GM12878 (cell line): ENCODE measurements around the gene TP53RK. TPM values are rescaled to one million over a fixed set of nuclear protein-coding genes. Genes with fewer than 3 reads are reported as not detected.

Experiments used
- ATAC-seq: fragments of 200-7000 bp; cut with Tn5 transposase; 3 replicates; pipeline ENCODE4 v1.9.1; 2020; ENCODE audit warnings: mild to moderate bottlenecking, moderate library complexity
- BruUV-seq: library from RNA; stranded (reverse); fragments of 400-500 nt; replicated peaks from 2 replicates; lab custom pipeline; 2021; lab: Mats Ljungman, UMichigan
- CTCF ChIA-PET: fragments of 300-600 bp; sonication (Branson Sonifier 250); formaldehyde crosslinking; extraction: SDS; loops from one replicate; lab custom pipeline; 2021; ENCODE audit warnings: inconsistent platforms; lab: Yijun Ruan, JAX
- POLR2A ChIA-PET: fragments of 350-600 bp; formaldehyde crosslinking; extraction: SDS; loops from one replicate; lab custom pipeline; 2021; ENCODE audit warnings: inconsistent platforms; lab: Charles Lee
- RAD21 ChIA-PET: fragments of 300-600 bp; sonication (Branson Sonifier 250); formaldehyde crosslinking; loops from one replicate; lab custom pipeline; 2023; ENCODE audit warnings: antibody characterized with exemption; ENCODE audit not compliant: unreplicated experiment; lab: Charles Lee
- SMC1A ChIA-PET: fragments of 300-600 bp; sonication (Branson Sonifier 250); formaldehyde crosslinking; loops from one replicate; lab custom pipeline; 2023; ENCODE audit not compliant: unreplicated experiment, uncharacterized antibody; lab: Charles Lee
- DNase-seq: peaks from one replicate; pipeline ENCODE4 v3.0.0-alpha.2; 2011; ENCODE audit warnings: low read depth, low spot score
- FAIRE-seq: peaks from 3 replicates; lab custom pipeline; 2011; peaks lifted over from hg19 to GRCh38; lab: Jason Lieb, UNC
- H2AFZ ChIP-seq: 2 replicates; pipeline ENCODE4 v1.6.0; 2011; ENCODE audit warnings: low read depth, low read length, control low read depth; ENCODE audit not compliant: control insufficient read depth
- H3K27ac ChIP-seq: 2 replicates; pipeline ENCODE4 v1.5.1; 2011; ENCODE audit warnings: control low read depth; ENCODE audit not compliant: control insufficient read depth, insufficient read depth
- H3K27me3 ChIP-seq, 2 experiments: replicated peaks in 1 of 2; 2 replicates each; pipeline versions ENCODE4 v1.6.0 to v1.6.1; 2011; ENCODE audit warnings: low read length in 1 of 2; ENCODE audit not compliant: control insufficient read depth in 2 of 2, insufficient read depth in 2 of 2
- H3K36me3 ChIP-seq, 2 experiments: 2 replicates each; pipeline ENCODE4 v1.5.1; 2011; ENCODE audit warnings: low read length in 1 of 2; ENCODE audit not compliant: control insufficient read depth in 2 of 2, insufficient read depth in 2 of 2
- H3K4me1 ChIP-seq: 2 replicates; pipeline ENCODE4 v1.6.1; 2011; ENCODE audit warnings: mild to moderate bottlenecking, low read length, moderate library complexity, mixed read lengths; ENCODE audit not compliant: control insufficient read depth, insufficient read depth
- H3K4me2 ChIP-seq: 2 replicates; pipeline ENCODE4 v1.6.0; 2011; ENCODE audit warnings: control low read depth; ENCODE audit not compliant: control insufficient read depth, insufficient read depth
- H3K4me3 ChIP-seq: fragments of 200-600 bp; sonication (generic); 2 replicates; pipeline ENCODE4 v1.5.1; 2016
- H3K79me2 ChIP-seq: 2 replicates; pipeline ENCODE4 v1.6.0; 2011; ENCODE audit warnings: low read length; ENCODE audit not compliant: control insufficient read depth, insufficient read depth
- H3K9ac ChIP-seq: 2 replicates; pipeline ENCODE4 v1.8.0; 2011; ENCODE audit warnings: low read length, control low read depth, mixed read lengths; ENCODE audit not compliant: control insufficient read depth, insufficient read depth
- H3K9me3 ChIP-seq: replicated peaks from 3 replicates; pipeline ENCODE4 v1.5.1; 2011; ENCODE audit warnings: mild to moderate bottlenecking, low read length; ENCODE audit not compliant: control insufficient read depth, insufficient read depth
- H4K20me1 ChIP-seq: 2 replicates; pipeline ENCODE4 v1.6.0; 2011; ENCODE audit not compliant: control insufficient read depth, insufficient read depth
- ASH2L ChIP-seq: fragments of 300-600, 200-600 bp; sonication (generic); IDR thresholded peaks from 2 replicates; pipeline ENCODE4 v1.6.1; 2017; ENCODE audit warnings: low read depth, mild to moderate bottlenecking, borderline replicate concordance
- BACH1 ChIP-seq: fragments of 450-650 bp; IDR thresholded peaks from 2 replicates; pipeline ENCODE4 v1.6.1; 2017; ENCODE audit warnings: mild to moderate bottlenecking, borderline replicate concordance
- ELK1 ChIP-seq: IDR thresholded peaks from 2 replicates; pipeline ENCODE4 v1.6.1; 2012; ENCODE audit warnings: low read depth, low read length, improper control_type of control experiment
- MEF2A ChIP-seq: IDR thresholded peaks from 2 replicates; pipeline ENCODE4 v1.6.1; 2011; ENCODE audit warnings: low read depth, mild to moderate bottlenecking, low read length, moderate library complexity; ENCODE audit not compliant: insufficient read depth
- MXI1 ChIP-seq: fragments of 150-350 bp; IDR thresholded peaks from 2 replicates; pipeline ENCODE4 v1.6.1; 2011; ENCODE audit warnings: low read depth, mild to moderate bottlenecking, inconsistent platforms, low read length, improper control_type of control experiment
- MYC ChIP-seq: IDR thresholded peaks from 2 replicates; pipeline ENCODE4 v1.6.1; 2011; ENCODE audit warnings: mild to moderate bottlenecking, low read length, moderate library complexity, inconsistent platforms; ENCODE audit not compliant: insufficient read depth, insufficient replicate concordance, insufficient read length, severe bottlenecking
- NKRF ChIP-seq: fragments of 450-650 bp; conservative IDR thresholded peaks from 2 replicates; pipeline ENCODE4 v1.6.1; 2017; ENCODE audit warnings: mild to moderate bottlenecking, moderate library complexity
- PAX5 ChIP-seq: IDR thresholded peaks from 2 replicates; pipeline ENCODE4 v1.6.1; 2011; ENCODE audit warnings: low read depth, low read length, borderline replicate concordance
- POLR2A ChIP-seq: IDR thresholded peaks from 2 replicates; pipeline ENCODE4 v1.6.1; 2011; ENCODE audit warnings: low read depth, mild to moderate bottlenecking, low read length
- RUNX3 ChIP-seq: IDR thresholded peaks from 2 replicates; pipeline ENCODE4 v1.6.1; 2012; ENCODE audit warnings: low read length, inconsistent platforms
- SMC3 ChIP-seq: IDR thresholded peaks from 2 replicates; pipeline ENCODE4 v1.6.1; 2011; ENCODE audit warnings: low read length, improper control_type of control experiment, borderline replicate concordance
- STAT3 ChIP-seq: IDR thresholded peaks from 2 replicates; pipeline ENCODE4 v1.6.1; 2011; ENCODE audit warnings: low read depth, low read length, improper control_type of control experiment
- TAF1 ChIP-seq: IDR thresholded peaks from 2 replicates; pipeline ENCODE4 v1.6.1; 2011; ENCODE audit warnings: mild to moderate bottlenecking, low read depth, low read length, borderline replicate concordance
- TARDBP ChIP-seq: IDR thresholded peaks from 2 replicates; pipeline ENCODE4 v1.6.1; 2016; ENCODE audit warnings: borderline replicate concordance
- TCF12 ChIP-seq: IDR thresholded peaks from 2 replicates; pipeline ENCODE4 v1.6.1; 2011; ENCODE audit warnings: low read depth, mild to moderate bottlenecking, low read length
- USF1 ChIP-seq: IDR thresholded peaks from 2 replicates; pipeline ENCODE4 v1.6.1; 2011; ENCODE audit warnings: borderline replicate concordance, low read depth, mild to moderate bottlenecking, moderate library complexity, mixed read lengths, low read length; ENCODE audit not compliant: insufficient read depth; ENCODE audit errors: extremely low read length
- ZNF384 ChIP-seq: IDR thresholded peaks from 2 replicates; pipeline ENCODE4 v1.6.1; 2012; ENCODE audit warnings: low read depth, mild to moderate bottlenecking, low read length, improper control_type of control experiment, borderline replicate concordance
- WGBS: methylation state at CpG from one replicate; pipeline ENCODE4 v1.1.6; 2016; ENCODE audit warnings: low lambda C conversion rate; ENCODE audit not compliant: insufficient replicate concordance, insufficient coverage; ENCODE audit errors: missing lambda C conversion rate; 5-methylcytosine and 5-hydroxymethylcytosine counted together
- in situ Hi-C: fragments of 300-500 bp; cut with MboI; formaldehyde crosslinking; loops from 9 replicates; pipeline ENCODE4 v1.14.3; 2018; ENCODE audit warnings: mixed read lengths
- intact Hi-C: fragments of 100-400 bp; cut with micrococcal nuclease; formaldehyde crosslinking; loops from one replicate; pipeline ENCODE4 v1.14.2; 2022; ENCODE audit not compliant: unreplicated experiment
- polyA plus RNA-seq, 11 experiments: library from polyadenylated mRNA; depleted of rRNA in 4 of 11; unstranded in 6 of 11; stranded (reverse) in 5 of 11; fragments of >200 nt; fragmentation: Nextera tagmentation in 4 of 11; fragmentation: Illumina TruSeq in 1 of 11; extraction: Ambion mirVana in 4 of 11; extraction: Trizol in 1 of 11; gene quantifications; 1 replicate in 1 of 11; 2 replicates in 10 of 11; pipeline versions ENCODE4 v1.2.1 to v1.2.3, GENCODE V29; 2011 to 2016; ENCODE audit warnings: inconsistent platforms in 2 of 11, missing spikeins in 2 of 11, low read depth in 1 of 11
- total RNA-seq, 4 experiments: library from RNA; depleted of rRNA in 3 of 4; stranded (reverse); fragments of >200 nt in 3 of 4; fragmentation: Illumina TruSeq in 1 of 4; extraction: Trizol in 1 of 4; gene quantifications; 2 replicates each; pipeline versions ENCODE4 v1.2.1 to v1.2.3, GENCODE V29; 2013 to 2021
- TF ChIP-seq, protein P1 (sequence below): fragments of 450-650 bp; IDR thresholded peaks from 2 replicates; pipeline ENCODE4 v1.6.1; 2017; ENCODE audit warnings: borderline replicate concordance
- TF ChIP-seq, protein P2 (sequence below): IDR thresholded peaks from 2 replicates; pipeline ENCODE4 v1.6.1; 2011; ENCODE audit warnings: low read depth, low read length, improper control_type of control experiment, borderline replicate concordance

Gene TP53RK
- total and polyA plus RNA-seq, 10 of the 15 experiments (the other 5 are each of a cell fraction or from before 2014, with no cell fraction given), result 3.8 to 23.1 (median 16.1) TPM

DNA sequence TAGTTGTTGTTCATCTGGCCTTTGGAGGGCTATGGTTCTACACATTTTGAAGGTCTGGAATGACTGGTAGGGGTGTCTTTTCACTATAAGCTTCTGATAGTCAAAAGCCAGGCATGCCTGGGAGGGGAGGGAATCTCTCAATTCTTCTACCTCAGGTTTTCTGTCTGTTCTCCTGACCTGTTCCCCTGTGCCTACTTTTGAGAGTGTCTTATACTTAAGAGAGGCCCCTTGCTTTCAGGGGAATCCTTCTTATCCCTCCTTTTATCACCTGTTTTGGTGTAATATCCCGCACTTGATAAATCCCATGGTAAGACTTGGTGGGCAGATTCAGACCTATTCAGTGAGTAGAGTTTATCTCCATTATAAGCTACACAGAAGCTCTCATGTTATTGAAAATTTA lies 27.6 kb downstream of the TP53RK start (continued):
- TF ChIP-seq USF1, result no peak
- no peak for TF ChIP-seq NKRF
- TF ChIP-seq TARDBP, result no peak
- TF ChIP-seq TCF12, result no peak
- TF ChIP-seq POLR2A, result no peak
- TF ChIP-seq RUNX3, result no peak
- no peak for TF ChIP-seq TAF1
- TF ChIP-seq, protein P1, sequence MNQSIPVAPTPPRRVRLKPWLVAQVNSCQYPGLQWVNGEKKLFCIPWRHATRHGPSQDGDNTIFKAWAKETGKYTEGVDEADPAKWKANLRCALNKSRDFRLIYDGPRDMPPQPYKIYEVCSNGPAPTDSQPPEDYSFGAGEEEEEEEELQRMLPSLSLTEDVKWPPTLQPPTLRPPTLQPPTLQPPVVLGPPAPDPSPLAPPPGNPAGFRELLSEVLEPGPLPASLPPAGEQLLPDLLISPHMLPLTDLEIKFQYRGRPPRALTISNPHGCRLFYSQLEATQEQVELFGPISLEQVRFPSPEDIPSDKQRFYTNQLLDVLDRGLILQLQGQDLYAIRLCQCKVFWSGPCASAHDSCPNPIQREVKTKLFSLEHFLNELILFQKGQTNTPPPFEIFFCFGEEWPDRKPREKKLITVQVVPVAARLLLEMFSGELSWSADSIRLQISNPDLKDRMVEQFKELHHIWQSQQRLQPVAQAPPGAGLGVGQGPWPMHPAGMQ, result no peak

- no peaks in the 10 kb centered on the region for H3K9me3 ChIP-seq
- no peak overlapping the region for H3K27ac ChIP-seq
- H3K36me3 ChIP-seq, result no peaks in the 10 kb centered on the region
- ChIA-PET SMC1A (no interaction called here), RAD21 (no interaction called here), CTCF (no interaction called here), POLR2A (no interaction called here)
- no peaks in the 10 kb centered on the region for H3K4me1 ChIP-seq
- no peaks in the 10 kb centered on the region; a peak in 1 of 4 replicates for H3K27me3 ChIP-seq
- no TSS peak for BruUV-seq
- H3K9ac ChIP-seq, result no peak overlapping the region
- DNase-seq (no peak), ATAC-seq (no peak), FAIRE-seq (no peak)
- in situ Hi-C loops (no loop called here), intact Hi-C loops (no loop called here)
- no peak overlapping the region for H3K4me2 ChIP-seq
- H2AFZ ChIP-seq, result no peak overlapping the region
- no peak overlapping the region for H3K4me3 ChIP-seq
- no peaks in the 10 kb centered on the region for H4K20me1 ChIP-seq
- H3K79me2 ChIP-seq, result no peaks in the 10 kb centered on the region
- 21% methylated on average over 4 of the region's 4 CpGs for WGBS
- TF ChIP-seq STAT3, result no peak
- TF ChIP-seq PAX5, result no peak
- no peak for TF ChIP-seq ZNF384
- no peak for TF ChIP-seq SMC3
- TF ChIP-seq MXI1, result no peak
- TF ChIP-seq ASH2L, result no peak
- TF ChIP-seq, protein P2, sequence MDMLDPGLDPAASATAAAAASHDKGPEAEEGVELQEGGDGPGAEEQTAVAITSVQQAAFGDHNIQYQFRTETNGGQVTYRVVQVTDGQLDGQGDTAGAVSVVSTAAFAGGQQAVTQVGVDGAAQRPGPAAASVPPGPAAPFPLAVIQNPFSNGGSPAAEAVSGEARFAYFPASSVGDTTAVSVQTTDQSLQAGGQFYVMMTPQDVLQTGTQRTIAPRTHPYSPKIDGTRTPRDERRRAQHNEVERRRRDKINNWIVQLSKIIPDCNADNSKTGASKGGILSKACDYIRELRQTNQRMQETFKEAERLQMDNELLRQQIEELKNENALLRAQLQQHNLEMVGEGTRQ, result no peak
- TF ChIP-seq ELK1, result no peak
- no peak for TF ChIP-seq MEF2A
- TF ChIP-seq MYC, result no peak
- no peak for TF ChIP-seq BACH1
These were observed 28.8 kb downstream of the TP53RK start for GRCh38 chr20:46660487-46660886.
